Lower leg skin (tissue), 3 donors: ENCODE measurements around the gene FOXN4.

ENCODE experiments used
- POLR2A ChIP-seq, 2 donors: fragments of 450-650 bp; IDR thresholded peaks; one replicate each; pipeline ENCODE4 v1.6.1; 2016 to 2017; ENCODE audit warnings: antibody characterized with exemption in 2 of 2, mild to moderate bottlenecking in 1 of 2, moderate library complexity in 1 of 2
- TF ChIP-seq, protein P1 (sequence below), 3 donors: fragments of 450-650 bp; IDR thresholded peaks; one replicate each; pipeline ENCODE4 v1.5.1; 2016; ENCODE audit warnings: antibody characterized with exemption in 3 of 3, mild to moderate bottlenecking in 3 of 3, moderate library complexity in 2 of 3

DNA sequence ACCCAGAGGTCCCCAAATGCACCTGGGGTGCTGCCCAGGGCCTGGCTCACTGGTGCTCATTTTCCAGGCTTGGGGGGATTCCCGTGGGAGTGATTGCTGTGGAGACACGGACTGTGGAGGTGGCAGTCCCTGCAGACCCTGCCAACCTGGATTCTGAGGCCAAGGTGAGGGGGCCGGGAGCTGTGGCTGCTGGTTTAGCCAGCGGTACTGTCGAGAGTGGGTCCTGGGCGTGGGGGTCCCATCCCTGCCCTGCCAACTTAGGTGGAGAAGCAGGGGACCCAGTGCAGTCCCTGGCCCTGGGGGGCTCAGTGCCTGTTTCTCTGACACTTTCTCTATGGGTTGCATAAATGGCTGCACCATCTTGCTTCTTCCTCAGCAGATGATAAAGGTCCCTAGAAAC lies 50.9 kb downstream of the FOXN4 start:
- TF ChIP-seq, protein P1, sequence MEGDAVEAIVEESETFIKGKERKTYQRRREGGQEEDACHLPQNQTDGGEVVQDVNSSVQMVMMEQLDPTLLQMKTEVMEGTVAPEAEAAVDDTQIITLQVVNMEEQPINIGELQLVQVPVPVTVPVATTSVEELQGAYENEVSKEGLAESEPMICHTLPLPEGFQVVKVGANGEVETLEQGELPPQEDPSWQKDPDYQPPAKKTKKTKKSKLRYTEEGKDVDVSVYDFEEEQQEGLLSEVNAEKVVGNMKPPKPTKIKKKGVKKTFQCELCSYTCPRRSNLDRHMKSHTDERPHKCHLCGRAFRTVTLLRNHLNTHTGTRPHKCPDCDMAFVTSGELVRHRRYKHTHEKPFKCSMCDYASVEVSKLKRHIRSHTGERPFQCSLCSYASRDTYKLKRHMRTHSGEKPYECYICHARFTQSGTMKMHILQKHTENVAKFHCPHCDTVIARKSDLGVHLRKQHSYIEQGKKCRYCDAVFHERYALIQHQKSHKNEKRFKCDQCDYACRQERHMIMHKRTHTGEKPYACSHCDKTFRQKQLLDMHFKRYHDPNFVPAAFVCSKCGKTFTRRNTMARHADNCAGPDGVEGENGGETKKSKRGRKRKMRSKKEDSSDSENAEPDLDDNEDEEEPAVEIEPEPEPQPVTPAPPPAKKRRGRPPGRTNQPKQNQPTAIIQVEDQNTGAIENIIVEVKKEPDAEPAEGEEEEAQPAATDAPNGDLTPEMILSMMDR (IDR thresholded peaks at IDR 0.05) = no peak
- TF ChIP-seq POLR2A (IDR thresholded peaks at IDR 0.05) = no peak
